BE2C (cell line): ENCODE measurements around the gene FADD.

ENCODE experiments used
- DNase-seq: peaks from one replicate; pipeline ENCODE4 v3.0.0-alpha.2; 2020
- H3K27me3 ChIP-seq: fragments of 250-450 bp; sonication (Bioruptor Pico); 2 replicates; pipeline ENCODE4 v1.5.1; 2020; ENCODE audit warnings: mild to moderate bottlenecking
- H3K36me3 ChIP-seq: fragments of 250-450 bp; sonication (Bioruptor Pico); 2 replicates; pipeline ENCODE4 v1.5.1; 2020; ENCODE audit warnings: mild to moderate bottlenecking
- H3K4me1 ChIP-seq: fragments of 250-450 bp; sonication (Bioruptor Pico); 2 replicates; pipeline ENCODE4 v1.5.1; 2020
- H3K4me3 ChIP-seq: 2 replicates; pipeline ENCODE4 v1.5.1; 2011; ENCODE audit warnings: low read depth, low read length
- H3K9me3 ChIP-seq: fragments of 250-450 bp; sonication (Bioruptor Pico); 2 replicates; pipeline ENCODE4 v1.5.1; 2020
- CTCF ChIP-seq: IDR thresholded peaks from 2 replicates; pipeline ENCODE4 v1.5.1; 2012; ENCODE audit warnings: mild to moderate bottlenecking, low read depth, low read length

Gene FADD

GRCh38 chr11:70169127-70169526 lies 34.0 kb upstream of the FADD start:
- no peak for DNase-seq
- Histone ChIP-seq H3K36me3 (no peaks in the 10 kb centered on the region), H3K9me3 (no peaks in the 10 kb centered on the region), H3K4me3 (no peak overlapping the region), H3K4me1 (no peaks in the 10 kb centered on the region), H3K27me3 (no peaks in the 10 kb centered on the region)
- TF ChIP-seq CTCF, result no peak

GRCh38 chr11:70169632-70170031 lies 33.5 kb upstream of the FADD start:
- TF ChIP-seq CTCF, result no peak
- Histone ChIP-seq H3K9me3 (no peaks in the 10 kb centered on the region), H3K4me3 (no peak overlapping the region), H3K36me3 (no peaks in the 10 kb centered on the region), H3K4me1 (no peaks in the 10 kb centered on the region), H3K27me3 (no peaks in the 10 kb centered on the region)
- no peak for DNase-seq

- Histone ChIP-seq H3K9me3 (no peaks in the 10 kb centered on the region), H3K4me1 (no peaks in the 10 kb centered on the region), H3K36me3 (no peaks in the 10 kb centered on the region), H3K27me3 (no peaks in the 10 kb centered on the region), H3K4me3 (no peak overlapping the region)
- DNase-seq, result no peak
- no peak for TF ChIP-seq CTCF
These were observed 32.4 kb upstream of the FADD start for GRCh38 chr11:70170596-70171210.

GRCh38 chr11:70173018-70173417 lies 30.1 kb upstream of the FADD start:
- Histone ChIP-seq H3K36me3 (no peaks in the 10 kb centered on the region), H3K27me3 (no peaks in the 10 kb centered on the region), H3K4me1 (no peaks in the 10 kb centered on the region), H3K4me3 (no peak overlapping the region), H3K9me3 (no peaks in the 10 kb centered on the region)
- DNase-seq, result no peak
- no peak for TF ChIP-seq CTCF

GRCh38 chr11:70174547-70175235 lies 28.4 kb upstream of the FADD start:
- Histone ChIP-seq H3K36me3 (no peaks in the 10 kb centered on the region), H3K4me3 (no peak overlapping the region), H3K9me3 (no peaks in the 10 kb centered on the region), H3K4me1 (no peaks in the 10 kb centered on the region), H3K27me3 (no peaks in the 10 kb centered on the region)
- DNase-seq, result no peak
- no peak for TF ChIP-seq CTCF

- no peaks in the 10 kb centered on the region for H3K36me3 ChIP-seq
- TF ChIP-seq CTCF, result no peak
- H3K4me3 ChIP-seq, result no peak overlapping the region
- no peaks in the 10 kb centered on the region for H3K9me3 ChIP-seq
- H3K4me1 ChIP-seq, result no peaks in the 10 kb centered on the region
- DNase-seq, result no peak
- no peaks in the 10 kb centered on the region for H3K27me3 ChIP-seq
These were observed 27.8 kb upstream of the FADD start for GRCh38 chr11:70175236-70175698.
